ENCODE measurements around the gene IBTK. TPM values are rescaled to one million over a fixed set of nuclear protein-coding genes. Genes with fewer than 3 reads are reported as not detected.
"Not testable (repeated sequence)": the region's sequence is repeated elsewhere in the genome, so short reads cannot be mapped to it uniquely, and the experiment has no call there.

IBTK gene
- total RNA-seq, 1 donor = 83.3 TPM

- H3K4me3 ChIP-seq (ENCODE audit: low read depth, low read length) = no peak overlapping the region
- peak; percentile 48 for TF ChIP-seq CTCF (IDR thresholded peaks at IDR 0.05; ENCODE audit: insufficient read depth, low read depth, low read length)
These were observed 69.3 kb downstream of the IBTK start for GRCh38 chr6:82178077-82178758.

GRCh38 chr6:82176616-82177015 is 70.9 kb downstream of the IBTK start:
- no peak overlapping the region for H3K4me3 ChIP-seq (ENCODE audit: low read depth, low read length)
- no peak for TF ChIP-seq CTCF (IDR thresholded peaks at IDR 0.05; ENCODE audit: insufficient read depth, low read depth, low read length)
- no peak for DNase-seq (ENCODE audit: low read depth)

More at GRCh38 chr6:82178077-82178758, 69.3 kb downstream of the IBTK start:
- peak; percentile 48 for DNase-seq (ENCODE audit: low read depth)

- no peak for DNase-seq (ENCODE audit: low read depth)
- no peak overlapping the region for H3K4me3 ChIP-seq (ENCODE audit: low read depth, low read length)
- no peak for TF ChIP-seq CTCF (IDR thresholded peaks at IDR 0.05; ENCODE audit: insufficient read depth, low read depth, low read length)
These were observed 75.0 kb downstream of the IBTK start for GRCh38 chr6:82172594-82172993.

- no peak for TF ChIP-seq CTCF (IDR thresholded peaks at IDR 0.05; ENCODE audit: insufficient read depth, low read depth, low read length)
- no peak overlapping the region for H3K4me3 ChIP-seq (ENCODE audit: low read depth, low read length)
- DNase-seq (ENCODE audit: low read depth) = no peak
These were observed 78.2 kb downstream of the IBTK start for GRCh38 chr6:82169138-82169876.

- TF ChIP-seq CTCF (IDR thresholded peaks at IDR 0.05; ENCODE audit: insufficient read depth, low read depth, low read length) = no peak
- H3K4me3 ChIP-seq (ENCODE audit: low read depth, low read length) = no peak overlapping the region
- DNase-seq (ENCODE audit: low read depth) = no peak
These were observed 81.1 kb downstream of the IBTK start for GRCh38 chr6:82166493-82166892.

- TF ChIP-seq CTCF (IDR thresholded peaks at IDR 0.05; ENCODE audit: insufficient read depth, low read depth, low read length) = no peak
- DNase-seq (ENCODE audit: low read depth) = no peak
These were observed 87.1 kb downstream of the IBTK start for GRCh38 chr6:82160255-82160990.

GRCh38 chr6:82152786-82153185 is 94.8 kb downstream of the IBTK start:
- DNase-seq (ENCODE audit: low read depth) = not testable (repeated sequence)

More at GRCh38 chr6:82160255-82160990, 87.1 kb downstream of the IBTK start:
- no peak overlapping the region for H3K4me3 ChIP-seq (ENCODE audit: low read depth, low read length)

GRCh38 chr6:82151147-82151546 is 96.4 kb downstream of the IBTK start:
- H3K4me3 ChIP-seq (ENCODE audit: low read depth, low read length); DNase-seq (ENCODE audit: low read depth): not testable (repeated sequence)

More at GRCh38 chr6:82152786-82153185, 94.8 kb downstream of the IBTK start:
- H3K4me3 ChIP-seq (ENCODE audit: low read depth, low read length) = not testable (repeated sequence)
